H1 (cell line): ENCODE results near the gene CAV1. TPM values are rescaled to one million over a fixed set of nuclear protein-coding genes. Genes with fewer than 3 reads are reported as not detected.

Source experiments
- CTCF ChIA-PET: fragments of 300-600 bp; sonication (Branson Sonifier 250); formaldehyde crosslinking; loops from one replicate; lab custom pipeline; 2021; ENCODE audit not compliant: partially characterized antibody; lab: Charles Lee
- POLR2A ChIA-PET: fragments of 300-600 bp; sonication (Branson Sonifier 250); formaldehyde crosslinking; loops from one replicate; lab custom pipeline; 2021; ENCODE audit warnings: inconsistent platforms; ENCODE audit not compliant: partially characterized antibody; lab: Charles Lee
- DNase-seq, 2 experiments: peaks; one replicate each; pipeline versions ENCODE4 v3.0.0 to v3.0.0-alpha.2; 2010 to 2022; ENCODE audit warnings: low spot score in 2 of 2, low read depth in 1 of 2, mixed read lengths in 1 of 2
- FAIRE-seq: peaks from 2 replicates; lab custom pipeline; 2011; peaks lifted over from hg19 to GRCh38; lab: Jason Lieb, UNC
- H2AFZ ChIP-seq: 2 replicates; pipeline ENCODE4 v1.8.1; 2012; ENCODE audit warnings: low read length, inconsistent platforms
- H2AK5ac ChIP-seq: 2 replicates; pipeline ENCODE4 v1.6.1; 2013; ENCODE audit warnings: low read depth, low read length
- H2BK120ac ChIP-seq: replicated peaks from 2 replicates; pipeline ENCODE3; 2013; ENCODE audit warnings: low read depth, low read length, inconsistent platforms
- H2BK12ac ChIP-seq: 2 replicates; pipeline ENCODE4 v1.6.1; 2013; ENCODE audit warnings: low read depth, low read length
- H2BK15ac ChIP-seq: 2 replicates; pipeline ENCODE4 v1.6.1; 2013; ENCODE audit warnings: low read length
- H2BK20ac ChIP-seq: 2 replicates; pipeline ENCODE4 v1.6.1; 2013; ENCODE audit warnings: low read length
- H2BK5ac ChIP-seq: 2 replicates; pipeline ENCODE4 v1.6.1; 2013; ENCODE audit warnings: low read depth, low read length
- H3K14ac ChIP-seq: 2 replicates; pipeline ENCODE4 v1.6.1; 2013; ENCODE audit warnings: inconsistent platforms; ENCODE audit not compliant: insufficient read length
- H3K18ac ChIP-seq: 2 replicates; pipeline ENCODE4 v1.6.1; 2013; ENCODE audit warnings: low read length; ENCODE audit errors: extremely low read depth
- H3K23ac ChIP-seq: 2 replicates; pipeline ENCODE4 v1.6.1; 2013; ENCODE audit warnings: inconsistent platforms; ENCODE audit not compliant: insufficient read length
- H3K23me2 ChIP-seq: 2 replicates; pipeline ENCODE4 v1.6.1; 2013; ENCODE audit warnings: low read depth, low read length
- H3K27ac ChIP-seq: 2 replicates; pipeline ENCODE4 v1.6.1; 2011; ENCODE audit warnings: low read depth, low read length, inconsistent platforms
- H3K27me3 ChIP-seq, 4 experiments: replicated peaks in 1 of 4; 1 replicate in 1 of 4; 2 replicates in 3 of 4; pipeline versions ENCODE4 v1.6.1 to v1.8.1; 2011 to 2013; ENCODE audit warnings: low read length in 3 of 4, mild to moderate bottlenecking in 3 of 4, inconsistent platforms in 2 of 4, mixed read lengths in 2 of 4, moderate library complexity in 1 of 4; ENCODE audit not compliant: control insufficient read depth in 3 of 4, insufficient read depth in 3 of 4; ENCODE audit errors: extremely low read depth in 1 of 4
- H3K36me3 ChIP-seq, 4 experiments: 2 replicates each; pipeline versions ENCODE4 v1.6.1 to v1.8.1; 2011 to 2013; ENCODE audit warnings: mild to moderate bottlenecking in 4 of 4, low read length in 3 of 4, moderate library complexity in 2 of 4, control low read depth in 1 of 4, inconsistent platforms in 1 of 4; ENCODE audit not compliant: insufficient read depth in 4 of 4, control insufficient read depth in 2 of 4
- H3K4ac ChIP-seq: replicated peaks from 2 replicates; pipeline ENCODE3; 2013; ENCODE audit warnings: low read length, low read depth, mixed read lengths, inconsistent platforms; ENCODE audit not compliant: insufficient read length
- H3K4me1 ChIP-seq, 4 experiments: replicated peaks in 1 of 4; 1 replicate in 1 of 4; 2 replicates in 3 of 4; pipeline versions ENCODE4 v1.6.1 to v1.8.1; 2011 to 2013; ENCODE audit warnings: low read length in 3 of 4, inconsistent platforms in 2 of 4, mixed read lengths in 1 of 4; ENCODE audit not compliant: insufficient read depth in 4 of 4, control insufficient read depth in 3 of 4
- H3K4me2 ChIP-seq, 2 experiments: 2 replicates each; pipeline versions ENCODE4 v1.6.1 to v1.8.1; 2011 to 2013; ENCODE audit warnings: low read depth in 2 of 2, low read length in 2 of 2, control low read depth in 1 of 2, inconsistent platforms in 1 of 2, mild to moderate bottlenecking in 1 of 2; ENCODE audit not compliant: insufficient read depth in 1 of 2
- H3K4me3 ChIP-seq, 4 experiments: fragments of 200-600, 300-600 bp in 1 of 4; sonication (generic), shearing (Covaris generic), sonication (Bioruptor Twin) in 1 of 4; 2 replicates each; pipeline versions ENCODE4 v1.5.1 to v1.8.1; 2011 to 2016; ENCODE audit warnings: low read length in 4 of 4, low read depth in 3 of 4, control low read depth in 2 of 4, inconsistent platforms in 2 of 4, mild to moderate bottlenecking in 2 of 4, mixed read lengths in 1 of 4, moderate library complexity in 1 of 4; ENCODE audit not compliant: insufficient read depth in 2 of 4; ENCODE audit errors: extremely low read depth in 1 of 4
- H3K56ac ChIP-seq: replicated peaks from 2 replicates; pipeline ENCODE3; 2013; ENCODE audit warnings: low read depth, mild to moderate bottlenecking, mixed read lengths, low read length, inconsistent platforms; ENCODE audit not compliant: insufficient read length
- H3K79me1 ChIP-seq: 2 replicates; pipeline ENCODE4 v1.6.1; 2013; ENCODE audit warnings: low read depth, low read length, control low read depth
- H3K79me2 ChIP-seq, 2 experiments: 2 replicates each; pipeline versions ENCODE4 v1.6.1 to v1.8.1; 2012 to 2013; ENCODE audit warnings: low read length in 2 of 2, mild to moderate bottlenecking in 2 of 2, inconsistent platforms in 1 of 2; ENCODE audit not compliant: insufficient read depth in 2 of 2, control insufficient read depth in 1 of 2
- H3K9ac ChIP-seq, 4 experiments: replicated peaks in 1 of 4; 1 replicate in 1 of 4; 2 replicates in 3 of 4; pipeline versions ENCODE4 v1.6.1 to v1.8.1; 2011 to 2013; ENCODE audit warnings: low read depth in 3 of 4, low read length in 3 of 4, control low read depth in 2 of 4, mild to moderate bottlenecking in 2 of 4, moderate library complexity in 2 of 4, inconsistent platforms in 1 of 4; ENCODE audit errors: extremely low read depth in 1 of 4
- H3K9me3 ChIP-seq, 2 experiments: 2 replicates each; pipeline versions ENCODE4 v1.6.1 to v1.8.1; 2012 to 2013; ENCODE audit warnings: mild to moderate bottlenecking in 2 of 2, moderate library complexity in 2 of 2, control low read depth in 1 of 2, inconsistent platforms in 1 of 2, low read depth in 1 of 2, low read length in 1 of 2, mixed read lengths in 1 of 2; ENCODE audit not compliant: insufficient read depth in 2 of 2
- H4K20me1 ChIP-seq, 2 experiments: replicated peaks in 1 of 2; 2 replicates each; pipeline versions ENCODE3 to v1.8.1; 2011 to 2013; ENCODE audit warnings: inconsistent platforms in 2 of 2, low read length in 2 of 2, mild to moderate bottlenecking in 1 of 2; ENCODE audit not compliant: insufficient read depth in 2 of 2, control insufficient read depth in 1 of 2
- H4K5ac ChIP-seq: 2 replicates; pipeline ENCODE4 v1.6.1; 2013; ENCODE audit warnings: low read length, low read depth, mixed read lengths, inconsistent platforms; ENCODE audit not compliant: insufficient read length
- H4K8ac ChIP-seq: 2 replicates; pipeline ENCODE4 v1.8.0; 2013; ENCODE audit warnings: mild to moderate bottlenecking, moderate library complexity, low read length, inconsistent platforms; ENCODE audit not compliant: insufficient read depth; ENCODE audit errors: extremely low read depth
- H4K91ac ChIP-seq: replicated peaks from 2 replicates; pipeline ENCODE3; 2013; ENCODE audit warnings: low read length, mixed read lengths, inconsistent platforms; ENCODE audit not compliant: insufficient read length
- HDAC2 ChIP-seq, 2 experiments: fragments of 300-600 bp in 1 of 2; sonication (generic) in 1 of 2; IDR thresholded peaks; 2 replicates each; pipeline ENCODE4 v1.6.1; 2011 to 2012; ENCODE audit warnings: low read depth in 2 of 2, low read length in 2 of 2, mild to moderate bottlenecking in 2 of 2, moderate library complexity in 2 of 2, borderline replicate concordance in 1 of 2, inconsistent platforms in 1 of 2
- WGBS, 2 experiments: shearing (Covaris generic) in 1 of 2; methylation state at CpG; one replicate each; pipeline versions ENCODE4 v1.1.6 to v1.1.7; 2013 to 2015; ENCODE audit warnings: low lambda C conversion rate in 2 of 2, mixed read lengths in 2 of 2, inconsistent platforms in 1 of 2, low coverage in 1 of 2, missing lambda C conversion rate in 1 of 2; ENCODE audit not compliant: insufficient replicate concordance in 2 of 2, insufficient coverage in 1 of 2, insufficient read length in 1 of 2; ENCODE audit errors: extremely low coverage in 1 of 2, missing lambda C conversion rate in 1 of 2; 5-methylcytosine and 5-hydroxymethylcytosine counted together
- polyA plus RNA-seq, 7 experiments: library from polyadenylated mRNA; depleted of rRNA in 3 of 7; stranded (reverse) in 5 of 7; unstranded in 2 of 7; fragments of >200 nt in 5 of 7; fragments of 200-250 nt in 2 of 7; gene quantifications; 1 replicate in 5 of 7; 2 replicates in 1 of 7; 4 replicates in 1 of 7; pipeline versions ENCODE4 v1.2.1 to v1.2.3, GENCODE V29; 2011 to 2013; ENCODE audit warnings: missing spikeins in 2 of 7, mixed read lengths in 2 of 7
- total RNA-seq: library from RNA; stranded (reverse); fragmentation: NEBNext Ultra II Directional; extraction: Animal tissue kit (Norgen Biotek cat#: 25700); gene quantifications from 2 replicates; pipeline ENCODE4 v1.2.1, GENCODE V29; 2021

Gene CAV1
- total and polyA plus RNA-seq, 2 of the 8 experiments (the other 6 are each of a cell fraction or from before 2014, with no cell fraction given) = 16.3 to 21.8 TPM

DNA sequence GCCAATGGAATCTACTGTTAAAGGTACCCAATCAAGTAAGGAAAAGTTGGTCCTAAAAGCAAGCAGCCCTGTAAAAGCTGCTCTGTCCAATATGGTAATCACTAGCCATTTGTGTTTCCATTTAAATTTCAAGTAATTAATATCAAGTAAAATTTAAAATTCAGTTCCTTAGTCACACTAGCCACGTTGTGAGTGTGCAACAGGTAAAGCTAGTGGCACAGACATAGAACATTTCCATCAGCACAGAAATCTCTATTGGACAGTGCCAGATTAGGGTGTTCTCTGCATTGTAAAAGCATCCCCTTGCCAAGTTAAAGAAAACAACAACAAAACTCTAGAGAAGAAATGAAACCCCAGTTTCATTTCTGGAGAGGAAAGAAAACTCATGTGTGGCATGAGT lies 4.4 kb downstream of the CAV1 start:
- H4K91ac ChIP-seq = no peak overlapping the region
- no peak overlapping the region for H4K8ac ChIP-seq
- H3K36me3 ChIP-seq = no peaks in the 10 kb centered on the region
- TF ChIP-seq HDAC2 (IDR thresholded peaks at IDR 0.05; ENCODE audit: borderline replicate concordance in 1 of 2, low read depth in 2 of 2, low read length in 2 of 2) = no peak
- ChIA-PET CTCF (interaction anchor here (0.7 to 6.0 kb wide), 4 partner anchors 62 to 277 kb away, joined by 3 to 54 read pairs (median 4); no protein-coding TSS in a partner anchor), POLR2A (no interaction called here)
- no peak overlapping the region for H2BK15ac ChIP-seq
- no peak overlapping the region for H2AK5ac ChIP-seq
- no peaks in the 10 kb centered on the region for H3K9me3 ChIP-seq
- H3K27ac ChIP-seq = no peak overlapping the region
- H2BK20ac ChIP-seq = no peak overlapping the region
- H3K14ac ChIP-seq = no peak overlapping the region
- H3K18ac ChIP-seq = no peak overlapping the region
- no peak overlapping the region for H2BK120ac ChIP-seq
- no peaks in the 10 kb centered on the region for H4K20me1 ChIP-seq
- H3K4me1 ChIP-seq = peaks cover 0 to 4% (median 2%) of the 10 kb centered on the region in 4 experiments; a peak in 3 of 7 replicates
- H2BK12ac ChIP-seq = no peak overlapping the region
- peaks cover 17% of the 10 kb centered on the region for H3K23me2 ChIP-seq
- H2BK5ac ChIP-seq = no peak overlapping the region
- 84% methylated on average over 1 of the region's 1 CpG; no CpG with 5 or more reads in 1 of the 2 experiments for WGBS, 2 experiments
- H3K27me3 ChIP-seq = peaks cover 0 to 19% (median 11%) of the 10 kb centered on the region in 4 experiments; a peak in 6 of 7 replicates
- no peak overlapping the region for H3K4me2 ChIP-seq
- H2AFZ ChIP-seq = no peak overlapping the region
- no peak overlapping the region for H3K4me3 ChIP-seq
- H3K9ac ChIP-seq = no peak overlapping the region
- DNase-seq (no peak), FAIRE-seq (no peak)
- no peak overlapping the region for H3K56ac ChIP-seq
- no peaks in the 10 kb centered on the region; the same call in 1 of the 2 replicates for H3K79me1 ChIP-seq
- no peaks in the 10 kb centered on the region for H3K79me2 ChIP-seq
- H4K5ac ChIP-seq = no peak overlapping the region
- no peak overlapping the region for H3K23ac ChIP-seq
- H3K4ac ChIP-seq = no peak overlapping the region
